ENCODE data around the gene SRGAP2C. TPM values are rescaled to one million over a fixed set of nuclear protein-coding genes. Genes with fewer than 3 reads are reported as not detected.
A peak's percentile ranks its signal among the peaks of the same experiment; 100 is the strongest.
"Not testable (repeated sequence)": the region's sequence is repeated elsewhere in the genome, so short reads cannot be mapped to it uniquely, and the experiment has no call there.

Gene SRGAP2C
- total and polyA plus RNA-seq, 10 donors = 2.6 to 78.6 (median 32.5) TPM

- H3K27ac ChIP-seq; H3K9me3 ChIP-seq; H3K4me3 ChIP-seq; H3K27me3 ChIP-seq (replicated peaks in 1 of 7); H3K36me3 ChIP-seq; H3K4me1 ChIP-seq; DNase-seq; intact Hi-C loops (cut with DNase I; ENCODE audit: low total_unique reads): not testable (repeated sequence)
- 64 to 100% (median 80%) methylated on average over 1 to 4 of the region's 9 CpGs for WGBS, 5 donors
These were observed 43.0 kb downstream of the SRGAP2C start for GRCh38 chr1:121227544-121228330.

DNA sequence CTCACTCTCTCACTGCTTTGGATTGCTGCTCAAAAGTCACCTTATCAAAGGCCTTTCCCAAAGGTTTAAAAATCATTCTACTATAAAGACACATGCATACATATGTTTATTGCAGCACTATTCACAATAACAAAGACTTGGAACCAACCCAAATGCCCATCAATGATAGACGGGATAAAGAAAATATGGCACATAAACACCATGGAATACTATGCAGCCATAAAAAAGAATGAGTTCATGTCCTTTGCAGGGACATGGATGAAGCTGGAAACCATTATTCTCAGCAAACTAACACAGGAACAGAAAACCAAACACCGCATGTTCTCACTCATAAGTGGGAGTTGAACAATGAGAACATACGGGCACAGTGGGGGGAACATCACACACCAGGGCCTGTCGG is 45.9 kb downstream of the SRGAP2C start:
- H3K4me1 ChIP-seq; H3K4me3 ChIP-seq; H3K9me3 ChIP-seq; H3K36me3 ChIP-seq; intact Hi-C loops (cut with DNase I; ENCODE audit: low total_unique reads); H3K27ac ChIP-seq; DNase-seq; H3K27me3 ChIP-seq (replicated peaks in 1 of 7): not testable (repeated sequence)
- 81 to 89% (median 86%) methylated on average over 1 of the region's 4 CpGs for WGBS, 5 donors

DNA sequence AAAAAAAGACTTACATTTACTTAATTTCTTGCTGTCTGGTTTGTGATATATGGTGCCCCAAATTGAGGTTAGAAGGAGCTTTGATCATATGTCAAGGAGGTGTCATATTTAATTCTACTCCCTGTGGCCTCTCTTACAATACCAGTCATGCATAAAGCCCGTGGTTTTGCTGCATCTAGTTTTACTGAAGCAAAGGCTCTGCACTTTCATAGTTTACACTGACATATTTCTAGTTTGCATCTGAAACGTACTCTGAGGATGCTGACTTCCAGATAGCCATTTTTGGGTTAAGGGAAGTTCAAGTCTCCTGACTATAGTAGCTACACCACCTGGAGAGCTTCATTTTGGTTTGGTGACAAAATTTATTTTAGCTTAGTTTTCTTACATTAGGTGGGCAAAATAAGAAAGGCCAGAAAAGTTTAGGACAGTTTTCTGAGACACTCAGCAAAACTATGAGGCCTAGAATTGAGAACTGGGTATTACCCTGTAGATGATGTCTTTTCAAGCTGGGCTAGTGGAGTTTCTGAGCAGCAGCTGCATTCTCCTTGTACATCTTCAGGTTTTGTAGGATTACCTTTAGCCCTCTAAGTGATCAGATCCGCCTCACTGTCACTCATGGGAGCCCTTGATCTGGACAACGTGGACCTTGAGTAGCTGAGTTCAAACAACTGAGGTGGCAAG is 47.8 kb downstream of the SRGAP2C start:
- H3K27ac ChIP-seq; H3K4me3 ChIP-seq; H3K4me1 ChIP-seq; intact Hi-C loops (cut with DNase I; ENCODE audit: low total_unique reads); DNase-seq; H3K9me3 ChIP-seq; H3K36me3 ChIP-seq; H3K27me3 ChIP-seq (replicated peaks in 1 of 7): not testable (repeated sequence)
- WGBS, 5 donors = 40 to 57% (median 45%) methylated on average over 1 to 3 of the region's 4 CpGs

DNA sequence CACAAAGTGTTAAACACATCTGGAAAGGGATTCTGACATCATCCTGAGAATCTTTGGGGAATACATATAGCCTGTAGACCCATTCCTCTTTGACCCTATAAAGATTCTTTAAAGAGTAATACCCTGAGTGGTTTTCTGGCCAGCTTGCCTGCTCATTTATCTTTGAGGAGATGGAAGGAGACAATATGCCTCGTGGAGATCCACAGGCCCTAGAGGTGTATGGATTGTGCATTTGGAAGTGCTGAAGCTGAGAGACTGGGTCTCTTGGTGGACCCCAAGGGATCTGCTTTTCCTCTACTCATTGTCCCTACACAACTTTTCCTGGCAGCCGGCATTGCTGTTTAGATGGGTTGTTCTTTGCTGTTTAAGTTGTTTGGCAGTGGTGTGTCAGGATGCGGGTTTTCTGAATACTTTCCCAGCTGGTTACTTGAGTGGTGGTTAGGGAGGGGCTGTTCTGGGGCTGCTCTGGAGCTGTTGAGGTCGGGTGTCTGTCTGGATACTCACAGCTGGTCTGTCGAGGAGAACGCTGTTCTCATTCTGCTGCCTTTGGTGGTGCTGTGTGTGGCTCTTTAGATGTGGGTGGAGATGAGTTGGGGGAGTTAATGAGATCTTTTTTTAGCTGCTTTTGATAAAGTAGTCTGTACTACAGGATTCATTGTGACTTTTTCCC is 49.5 kb downstream of the SRGAP2C start:
- DNase-seq; H3K27ac ChIP-seq; H3K36me3 ChIP-seq; H3K27me3 ChIP-seq (replicated peaks in 1 of 7); H3K9me3 ChIP-seq; H3K4me1 ChIP-seq; intact Hi-C loops (cut with DNase I; ENCODE audit: low total_unique reads); H3K4me3 ChIP-seq: not testable (repeated sequence)
- 32 to 53% methylated on average over 2 of the region's 6 CpGs; no CpG with 5 or more reads in 3 of the 5 donors for WGBS, 5 donors

- 25 to 63% (median 57%) methylated on average over 1 of the region's 1 CpG for WGBS, 5 donors
These were observed 53.6 kb downstream of the SRGAP2C start for GRCh38 chr1:121238384-121238783.

DNA sequence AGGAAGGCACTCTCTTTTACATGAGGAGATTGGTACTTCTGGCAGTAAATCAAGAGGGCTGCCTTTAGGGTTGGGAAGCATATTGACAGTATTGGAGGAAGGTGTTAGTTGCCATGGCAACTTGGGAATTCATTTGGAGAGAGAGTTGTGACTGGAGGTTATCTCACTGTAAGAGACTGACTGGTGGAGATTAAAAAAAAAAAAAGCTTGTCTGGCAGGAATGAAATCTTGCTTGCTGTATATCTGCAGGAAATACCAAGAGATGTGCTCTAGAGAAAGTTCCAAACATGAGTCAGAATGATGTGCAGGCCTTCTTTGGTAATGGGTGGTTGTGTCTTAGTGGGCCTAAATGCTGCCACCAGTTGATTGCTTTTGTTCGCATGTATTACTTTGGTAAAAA is 59.1 kb downstream of the SRGAP2C start:
- H3K36me3 ChIP-seq; H3K27ac ChIP-seq; DNase-seq; H3K4me3 ChIP-seq; H3K27me3 ChIP-seq (replicated peaks in 1 of 7); intact Hi-C loops (cut with DNase I; ENCODE audit: low total_unique reads); H3K9me3 ChIP-seq; H3K4me1 ChIP-seq: not testable (repeated sequence)
- 100% methylated on average over 1 of the region's 1 CpG; no CpG with 5 or more reads in 4 of the 5 donors for WGBS, 5 donors

More at GRCh38 chr1:121238384-121238783, 53.6 kb downstream of the SRGAP2C start:
- H3K36me3 ChIP-seq; H3K9me3 ChIP-seq; intact Hi-C loops (cut with DNase I; ENCODE audit: low total_unique reads); H3K27ac ChIP-seq; DNase-seq; H3K4me1 ChIP-seq; H3K27me3 ChIP-seq (replicated peaks in 1 of 7); H3K4me3 ChIP-seq: not testable (repeated sequence)

DNA sequence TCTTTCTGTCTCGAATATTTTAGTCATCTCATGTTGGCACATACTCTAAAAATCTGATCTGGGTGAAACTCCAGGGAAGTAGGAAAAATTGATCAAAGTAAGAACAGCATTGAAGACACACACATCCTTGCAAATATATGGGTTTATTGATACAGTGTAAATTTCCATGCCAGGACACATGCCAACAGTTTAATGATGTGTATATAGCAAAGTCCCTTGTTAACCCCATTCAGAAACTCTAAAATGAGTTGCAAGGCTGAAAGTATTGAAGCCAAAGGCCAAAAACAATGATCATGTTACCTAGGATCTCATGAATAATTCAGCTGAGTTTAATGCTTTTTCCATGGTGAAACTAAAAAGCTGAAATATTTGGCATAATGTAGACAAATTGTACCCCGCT is 61.6 kb downstream of the SRGAP2C start:
- H3K36me3 ChIP-seq; H3K9me3 ChIP-seq; H3K4me3 ChIP-seq; intact Hi-C loops (cut with DNase I; ENCODE audit: low total_unique reads); H3K27ac ChIP-seq; DNase-seq; H3K27me3 ChIP-seq (replicated peaks in 1 of 7); H3K4me1 ChIP-seq: not testable (repeated sequence)
- 100% methylated on average over 1 of the region's 2 CpGs; no CpG with 5 or more reads in 4 of the 5 donors for WGBS, 5 donors

DNA sequence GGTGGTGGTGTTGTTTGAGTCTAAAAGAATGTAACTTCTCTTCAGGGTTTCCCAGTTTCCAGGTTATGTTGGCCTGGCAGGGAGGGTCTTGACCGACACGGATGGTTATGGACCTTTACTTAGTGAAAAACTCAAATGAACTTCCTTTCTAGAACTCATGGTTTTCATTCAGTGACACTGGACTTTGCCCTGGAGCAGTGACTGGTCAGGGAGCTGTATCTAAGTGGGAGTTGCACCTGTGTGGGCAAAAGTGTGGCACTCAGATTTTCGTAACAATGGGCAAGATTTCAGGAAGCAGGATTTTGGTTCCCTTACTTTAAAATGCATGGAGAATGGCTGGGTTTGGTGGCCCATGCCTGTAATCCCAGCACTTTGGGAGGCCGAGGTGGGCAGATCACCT is 67.9 kb downstream of the SRGAP2C start:
- H3K27ac ChIP-seq; H3K9me3 ChIP-seq; H3K4me3 ChIP-seq; H3K4me1 ChIP-seq; DNase-seq; intact Hi-C loops (cut with DNase I; ENCODE audit: low total_unique reads); H3K36me3 ChIP-seq; H3K27me3 ChIP-seq (replicated peaks in 1 of 7): not testable (repeated sequence)
- no CpG with 5 or more reads among the region's 4 CpGs for WGBS, 5 donors

DNA sequence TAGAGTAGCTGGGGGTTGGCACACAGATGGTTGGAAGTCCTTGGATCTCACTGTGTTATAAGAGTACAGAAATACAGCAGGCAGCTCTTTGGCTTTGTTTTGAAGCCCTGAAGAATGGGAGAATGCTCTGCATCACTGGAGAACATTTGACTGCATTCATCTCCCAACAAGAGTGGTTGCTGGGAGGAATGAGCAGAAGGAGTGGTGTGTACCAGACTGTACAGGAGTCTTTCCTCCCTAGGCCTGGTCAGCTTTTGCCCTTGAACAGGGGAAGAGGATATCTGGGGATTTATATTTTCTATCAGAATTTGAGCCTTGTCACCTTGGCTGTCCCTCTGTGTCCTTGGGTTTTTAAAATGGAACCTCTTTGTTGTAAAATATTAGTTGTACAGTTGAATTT is 69.8 kb downstream of the SRGAP2C start:
- intact Hi-C loops (cut with DNase I; ENCODE audit: low total_unique reads); H3K27me3 ChIP-seq (replicated peaks in 1 of 7); H3K4me1 ChIP-seq; H3K36me3 ChIP-seq; H3K4me3 ChIP-seq; H3K9me3 ChIP-seq; DNase-seq: not testable (repeated sequence)
- H3K27ac ChIP-seq = peak overlapping the region in 1 of 8 donors; percentile 28

DNA sequence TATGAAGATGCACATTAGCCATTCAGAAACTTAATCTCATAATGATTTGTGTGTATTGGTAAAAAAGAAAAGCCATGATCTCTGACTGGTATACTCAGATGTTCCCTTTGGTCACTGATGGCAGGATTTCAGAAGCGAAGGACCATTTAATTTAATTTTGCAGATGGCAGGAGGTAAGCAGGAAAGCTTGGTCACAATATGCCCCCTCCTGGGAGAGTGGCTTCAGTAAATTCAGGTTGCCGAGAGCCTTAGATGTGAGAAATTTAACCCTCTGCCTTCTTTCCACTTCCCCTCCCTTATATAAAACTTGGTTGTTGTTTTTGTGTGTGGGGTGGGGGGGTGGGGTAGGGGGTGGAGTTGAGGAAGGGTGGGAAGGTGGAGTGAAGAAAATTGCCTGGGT is 72.9 kb downstream of the SRGAP2C start:
- H3K27me3 ChIP-seq (replicated peaks in 1 of 7); H3K27ac ChIP-seq; DNase-seq; H3K36me3 ChIP-seq; H3K4me1 ChIP-seq; H3K9me3 ChIP-seq; H3K4me3 ChIP-seq; intact Hi-C loops (cut with DNase I; ENCODE audit: low total_unique reads): not testable (repeated sequence)
- no CpG with 5 or more reads among the region's 2 CpGs for WGBS, 5 donors

DNA sequence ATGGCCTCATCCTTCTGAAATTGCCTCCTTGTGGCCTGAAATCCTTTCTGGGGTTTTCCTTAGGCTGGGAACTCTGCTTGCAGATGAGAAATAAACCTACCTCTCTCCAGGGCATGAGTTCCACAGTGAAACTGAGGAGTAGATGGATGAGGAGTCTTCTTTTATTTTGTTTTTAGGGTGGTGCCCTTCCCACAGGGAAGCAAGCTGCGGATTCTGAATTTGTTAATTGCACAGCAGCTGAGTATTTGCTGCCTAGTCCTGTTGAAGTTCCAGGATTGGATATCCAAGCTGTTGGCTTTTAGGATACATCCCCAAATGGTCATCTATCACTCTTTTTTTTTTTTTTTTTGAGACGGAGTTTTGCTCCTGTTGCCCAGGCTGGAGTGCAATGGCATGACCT is 73.4 kb downstream of the SRGAP2C start:
- H3K27ac ChIP-seq; H3K9me3 ChIP-seq; intact Hi-C loops (cut with DNase I; ENCODE audit: low total_unique reads); H3K36me3 ChIP-seq; DNase-seq; H3K27me3 ChIP-seq (replicated peaks in 1 of 7); H3K4me1 ChIP-seq; H3K4me3 ChIP-seq: not testable (repeated sequence)
- WGBS, 5 donors = 50 to 100% (median 83%) methylated on average over 1 to 2 of the region's 2 CpGs

Measured in spleen (tissue), 11 donors.